HepG2 (cell line): Measurements from ENCODE around the gene ZC3H4. TPM values are rescaled to one million over a fixed set of nuclear protein-coding genes. Genes with fewer than 3 reads are reported as not detected.

Experiments
- BRCA1 ChIP-seq: sonication (generic); formaldehyde crosslinking; IDR thresholded peaks from 2 replicates; pipeline ENCODE4 v1.4.0; 2020; ENCODE audit warnings: missing genetic modification reagents
- FOXP1 ChIP-seq, 2 experiments: fragments of 450-650 bp in 1 of 2; IDR thresholded peaks; 2 replicates each; pipeline ENCODE4 v1.6.1; 2017 to 2018; ENCODE audit warnings: antibody characterized with exemption in 1 of 2
- HNF4G ChIP-seq, 2 experiments: sonication (generic) in 1 of 2; formaldehyde crosslinking in 1 of 2; IDR thresholded peaks; 2 replicates each; pipeline versions ENCODE4 v1.4.0 to v1.6.1; 2011 to 2020; ENCODE audit warnings: borderline replicate concordance in 2 of 2, low read depth in 2 of 2, mild to moderate bottlenecking in 2 of 2, low read length in 1 of 2, missing genetic modification reagents in 1 of 2, moderate library complexity in 1 of 2
- KLF9 ChIP-seq: IDR thresholded peaks from 2 replicates; pipeline ENCODE4 v1.6.1; 2016; ENCODE audit warnings: low read depth
- MIER3 ChIP-seq: IDR thresholded peaks from 2 replicates; pipeline ENCODE4 v1.6.1; 2016; ENCODE audit warnings: missing compliant biosample characterization, borderline replicate concordance
- RXRA ChIP-seq: sonication (generic); formaldehyde crosslinking; IDR thresholded peaks from 2 replicates; pipeline ENCODE4 v1.5.1; 2020; ENCODE audit warnings: missing genetic modification reagents
- TBL1XR1 ChIP-seq: fragments of 150-350 bp; IDR thresholded peaks from 2 replicates; pipeline ENCODE4 v1.6.1; 2014; ENCODE audit warnings: borderline replicate concordance, low read length; ENCODE audit not compliant: partially characterized antibody
- TFAP4 ChIP-seq: sonication (generic); IDR thresholded peaks from 2 replicates; pipeline ENCODE4 v1.6.1; 2016; ENCODE audit warnings: low read depth, borderline replicate concordance
- TRIM22 ChIP-seq: fragments of 450-650 bp; IDR thresholded peaks from 2 replicates; pipeline ENCODE4 v1.6.1; 2017
- YY1 ChIP-seq: IDR thresholded peaks from 2 replicates; pipeline ENCODE4 v1.6.1; 2011; ENCODE audit warnings: low read length, low read depth, moderate library complexity, mild to moderate bottlenecking; ENCODE audit not compliant: insufficient read depth, insufficient replicate concordance
- ZBED4 ChIP-seq: sonication (generic); formaldehyde crosslinking; IDR thresholded peaks from 2 replicates; pipeline ENCODE4 v1.4.0; 2020; ENCODE audit warnings: missing genetic modification reagents, borderline replicate concordance
- ZBTB10 ChIP-seq: sonication (generic); formaldehyde crosslinking; IDR thresholded peaks from 2 replicates; pipeline ENCODE4 v1.4.0; 2020; ENCODE audit warnings: missing genetic modification reagents, borderline replicate concordance
- ZBTB21 ChIP-seq: sonication (generic); formaldehyde crosslinking; IDR thresholded peaks from 2 replicates; pipeline ENCODE4 v1.4.0; 2020; ENCODE audit warnings: missing genetic modification reagents
- ZNF484 ChIP-seq: sonication (generic); formaldehyde crosslinking; IDR thresholded peaks from 2 replicates; pipeline ENCODE4 v1.5.1; 2020; ENCODE audit warnings: mild to moderate bottlenecking, low read depth, missing genetic modification reagents, borderline replicate concordance
- polyA plus RNA-seq, 8 experiments: library from polyadenylated mRNA; depleted of rRNA in 3 of 8; stranded (reverse) in 7 of 8; unstranded in 1 of 8; fragments of >200 nt; fragmentation: Illumina TruSeq in 4 of 8; extraction: Trizol in 4 of 8; gene quantifications; 2 replicates each; pipeline versions ENCODE4 v1.2.1 to v1.2.3, GENCODE V29; 2011 to 2016; ENCODE audit warnings: low read depth in 4 of 8, missing spikeins in 1 of 8, mixed read lengths in 1 of 8; ENCODE audit not compliant: insufficient read depth in 1 of 8
- total RNA-seq, 5 experiments: library from RNA; depleted of rRNA; stranded (reverse); fragments of >200 nt; fragmentation: Illumina TruSeq; extraction: Trizol; gene quantifications; 2 replicates each; pipeline ENCODE4 v1.2.3, GENCODE V29; 2016; ENCODE audit warnings: low read depth in 1 of 5
- TF ChIP-seq, protein P1 (sequence below): sonication (generic); formaldehyde crosslinking; IDR thresholded peaks from 2 replicates; pipeline ENCODE4; 2020; ENCODE audit warnings: missing genetic modification reagents, mild to moderate bottlenecking, borderline replicate concordance

The ZC3H4 gene
- total and polyA plus RNA-seq, 2 of the 13 experiments (the other 11 are each of a cell fraction or from before 2014, with no cell fraction given) = 1.8 to 10.7 TPM

DNA sequence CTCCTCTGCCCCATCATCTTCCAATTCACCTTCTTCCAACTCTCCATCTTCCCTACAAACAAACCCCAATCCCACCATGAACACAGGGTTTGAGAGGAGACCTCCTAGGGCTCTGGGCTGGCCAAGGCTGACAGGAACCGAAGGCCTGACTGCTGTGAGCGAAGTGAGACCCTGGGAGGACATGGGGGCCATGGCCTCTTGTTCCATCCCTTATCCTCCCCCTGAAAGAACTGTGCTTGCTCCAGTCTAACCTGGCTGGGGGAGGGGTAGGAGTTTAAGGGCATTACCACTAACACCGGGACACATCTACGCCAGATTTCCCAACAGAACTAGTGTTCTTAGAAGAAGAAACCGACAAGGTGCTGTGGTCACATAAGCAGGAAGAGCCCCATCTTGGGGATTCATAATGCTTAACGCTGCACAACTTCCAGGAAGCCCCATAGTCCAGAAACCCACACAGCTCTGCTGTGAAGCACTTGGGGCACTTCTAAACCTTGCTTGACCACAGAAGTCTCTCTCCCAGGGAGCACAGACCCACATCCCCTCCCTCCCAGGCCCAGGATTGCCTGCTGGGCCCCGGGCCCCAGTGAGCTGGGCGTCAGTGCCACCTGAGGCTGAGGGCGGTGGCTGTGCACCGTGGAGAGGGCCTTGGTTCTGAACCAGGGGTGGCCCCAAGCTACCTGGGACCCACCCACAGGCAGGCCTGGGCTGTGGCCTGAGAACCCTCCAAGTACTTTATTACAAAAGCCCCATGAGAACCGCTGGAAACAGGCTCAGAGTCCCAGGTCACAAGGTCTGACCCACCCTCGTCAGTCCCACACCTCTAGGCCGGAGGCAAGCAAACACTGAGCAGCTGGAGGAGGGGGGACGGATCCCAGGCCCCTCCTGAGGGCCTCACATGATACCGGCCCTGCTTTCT lies 18.8 kb downstream of the ZC3H4 start (continued):
- TF ChIP-seq RXRA = peak; percentile 84
- TF ChIP-seq TRIM22 = no peak
- TF ChIP-seq ZBTB21 (CRISPR knock-in tag) = no peak
- no peak for TF ChIP-seq ZBED4
- TF ChIP-seq YY1 = no peak
- no peak for TF ChIP-seq ZNF484 (CRISPR knock-in tag)
- no peak for TF ChIP-seq KLF9 (CRISPR knock-in tag)
- no peak for TF ChIP-seq MIER3 (CRISPR knock-in tag)
- 0 out of 2 replicates have a peak, but pooled peaks have one; percentile 58 for TF ChIP-seq ZBTB10 (CRISPR knock-in tag)
- peak; percentile 50 for TF ChIP-seq HNF4G (IDR thresholded peaks at IDR 0.05; ENCODE audit: borderline replicate concordance, low read depth, low read length)
- TF ChIP-seq HNF4G (CRISPR knock-in tag; IDR thresholded peaks at IDR 0.05; ENCODE audit: borderline replicate concordance, low read depth) = no peak
- no peak for TF ChIP-seq FOXP1 (IDR thresholded peaks at IDR 0.05)
- TF ChIP-seq FOXP1 (CRISPR knock-in tag; IDR thresholded peaks at IDR 0.05) = peak; percentile 41; the same call in 1 of the 2 replicates
- peak; percentile 92 for TF ChIP-seq TFAP4
- TF ChIP-seq, protein P1, sequence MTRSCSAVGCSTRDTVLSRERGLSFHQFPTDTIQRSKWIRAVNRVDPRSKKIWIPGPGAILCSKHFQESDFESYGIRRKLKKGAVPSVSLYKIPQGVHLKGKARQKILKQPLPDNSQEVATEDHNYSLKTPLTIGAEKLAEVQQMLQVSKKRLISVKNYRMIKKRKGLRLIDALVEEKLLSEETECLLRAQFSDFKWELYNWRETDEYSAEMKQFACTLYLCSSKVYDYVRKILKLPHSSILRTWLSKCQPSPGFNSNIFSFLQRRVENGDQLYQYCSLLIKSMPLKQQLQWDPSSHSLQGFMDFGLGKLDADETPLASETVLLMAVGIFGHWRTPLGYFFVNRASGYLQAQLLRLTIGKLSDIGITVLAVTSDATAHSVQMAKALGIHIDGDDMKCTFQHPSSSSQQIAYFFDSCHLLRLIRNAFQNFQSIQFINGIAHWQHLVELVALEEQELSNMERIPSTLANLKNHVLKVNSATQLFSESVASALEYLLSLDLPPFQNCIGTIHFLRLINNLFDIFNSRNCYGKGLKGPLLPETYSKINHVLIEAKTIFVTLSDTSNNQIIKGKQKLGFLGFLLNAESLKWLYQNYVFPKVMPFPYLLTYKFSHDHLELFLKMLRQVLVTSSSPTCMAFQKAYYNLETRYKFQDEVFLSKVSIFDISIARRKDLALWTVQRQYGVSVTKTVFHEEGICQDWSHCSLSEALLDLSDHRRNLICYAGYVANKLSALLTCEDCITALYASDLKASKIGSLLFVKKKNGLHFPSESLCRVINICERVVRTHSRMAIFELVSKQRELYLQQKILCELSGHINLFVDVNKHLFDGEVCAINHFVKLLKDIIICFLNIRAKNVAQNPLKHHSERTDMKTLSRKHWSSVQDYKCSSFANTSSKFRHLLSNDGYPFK (CRISPR knock-in tag) = no peak
- TF ChIP-seq BRCA1 (CRISPR knock-in tag) = no peak
- TF ChIP-seq TBL1XR1 = no peak
